NCI-H446 treated with DMSO at 0.1 percent for 48 hours (cell line): ENCODE data around the gene USPL1.

Source experiments
- DNase-seq: peaks from one replicate; lab custom pipeline; 2025; lab: John Stamatoyannopoulos, UW

Gene USPL1

DNA sequence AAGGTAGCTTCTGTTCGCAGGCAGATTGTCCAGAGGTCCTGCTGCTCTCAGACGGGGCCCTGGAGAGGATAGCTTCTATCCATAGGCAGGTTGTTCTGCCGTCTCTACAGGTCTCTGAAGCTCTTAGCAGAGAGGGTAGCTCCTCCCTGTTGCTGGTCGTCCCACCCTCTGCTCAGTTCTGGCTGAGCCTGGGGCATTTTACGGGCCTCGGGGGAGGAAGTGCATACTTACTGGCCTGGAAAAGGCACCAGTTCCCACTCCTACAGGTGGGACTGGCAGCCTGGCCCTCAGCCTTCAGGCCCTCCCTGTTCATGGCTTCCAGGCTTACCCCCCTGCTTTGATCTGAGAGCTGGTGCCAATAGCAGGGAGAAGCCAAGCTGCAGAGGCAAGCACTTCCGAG lies 42.3 kb downstream of the USPL1 start:
- DNase-seq, result no peak

DNA sequence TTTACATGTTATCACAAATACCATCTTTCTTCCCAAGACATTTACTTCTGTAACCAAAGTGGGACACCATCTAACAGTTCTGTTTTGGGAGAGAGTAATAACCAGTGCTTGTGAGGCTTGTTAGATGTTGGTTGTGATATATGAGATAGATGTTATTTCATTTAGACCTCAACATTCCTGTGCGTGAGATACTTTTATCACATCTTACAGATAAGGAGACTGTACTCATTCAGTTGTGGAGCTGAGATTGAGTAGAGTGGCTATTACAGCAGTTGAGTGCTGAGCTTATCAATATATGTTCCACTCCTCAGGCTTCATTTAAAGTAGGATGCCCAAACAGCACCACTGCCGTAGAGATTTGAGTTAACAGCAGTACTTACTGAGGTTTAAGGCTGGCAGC lies 43.1 kb downstream of the USPL1 start:
- DNase-seq, result no peak

DNA sequence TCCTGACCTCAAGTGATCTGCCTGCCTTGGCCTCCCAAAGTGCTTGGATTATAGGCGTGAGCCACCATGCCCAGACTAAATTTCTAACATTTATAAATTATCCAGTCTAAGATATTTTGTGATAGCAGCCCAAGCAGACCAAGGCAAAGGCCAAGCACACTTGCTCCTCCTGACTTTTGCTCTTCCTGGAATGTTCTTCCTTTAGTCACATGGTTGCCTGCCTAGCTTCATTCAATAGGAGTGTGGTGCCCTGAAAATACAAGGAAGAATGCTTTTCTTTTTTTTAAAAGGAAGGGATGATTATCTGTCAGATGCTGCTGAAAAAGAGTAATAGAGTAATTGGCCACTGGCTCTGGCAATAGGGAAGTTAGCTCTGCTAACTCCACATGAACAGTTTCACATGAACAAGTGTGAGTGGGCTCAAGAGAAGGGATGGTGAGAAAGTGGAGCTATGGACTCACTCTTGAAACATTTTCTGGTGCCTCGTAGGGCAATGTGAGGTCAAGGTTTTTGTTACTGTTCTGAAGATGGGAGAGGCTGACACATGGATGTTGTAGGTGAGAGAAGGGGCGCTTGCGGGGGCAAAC lies 47.1 kb downstream of the USPL1 start:
- no peak for DNase-seq

DNA sequence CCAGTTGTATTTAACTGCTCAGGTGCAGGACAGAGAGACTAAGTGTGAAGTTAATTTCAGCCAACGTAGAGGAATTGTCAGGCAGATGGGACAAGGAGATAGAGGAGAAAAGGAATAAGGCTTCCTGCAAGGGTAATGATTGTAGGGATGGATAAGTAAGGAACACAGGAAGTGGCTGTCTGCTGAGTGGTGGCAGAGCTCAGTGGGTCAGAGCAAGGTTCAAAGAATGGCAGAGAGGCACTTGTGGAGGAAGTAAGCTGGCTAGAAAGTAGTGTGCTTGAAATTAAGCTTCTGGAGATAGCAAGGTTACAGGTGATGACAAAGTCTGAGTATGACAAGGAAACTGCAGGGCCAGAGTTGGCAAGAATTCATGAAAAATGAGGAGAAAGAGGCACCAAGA lies 47.9 kb downstream of the USPL1 start:
- DNase-seq, result no peak

DNA sequence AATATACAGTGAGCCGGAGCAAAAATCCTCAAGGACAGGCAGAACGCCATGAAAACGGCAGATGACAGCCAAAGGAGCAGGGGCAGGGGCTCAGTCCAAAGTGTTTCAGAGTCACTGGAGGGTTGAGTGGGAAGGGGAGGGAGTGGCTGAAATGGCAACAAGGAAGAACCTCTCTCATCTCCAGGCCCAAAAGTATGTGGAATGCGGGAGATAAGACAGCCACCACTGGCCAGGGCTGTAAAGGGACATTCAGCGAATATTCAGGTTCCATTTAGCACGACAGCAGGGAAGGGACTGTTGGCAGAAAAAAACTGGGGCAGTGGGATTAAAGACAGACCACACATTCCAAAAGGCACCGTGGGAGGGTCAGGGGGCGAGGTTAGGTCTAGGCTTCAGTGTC lies 48.4 kb downstream of the USPL1 start:
- DNase-seq, result no peak

DNA sequence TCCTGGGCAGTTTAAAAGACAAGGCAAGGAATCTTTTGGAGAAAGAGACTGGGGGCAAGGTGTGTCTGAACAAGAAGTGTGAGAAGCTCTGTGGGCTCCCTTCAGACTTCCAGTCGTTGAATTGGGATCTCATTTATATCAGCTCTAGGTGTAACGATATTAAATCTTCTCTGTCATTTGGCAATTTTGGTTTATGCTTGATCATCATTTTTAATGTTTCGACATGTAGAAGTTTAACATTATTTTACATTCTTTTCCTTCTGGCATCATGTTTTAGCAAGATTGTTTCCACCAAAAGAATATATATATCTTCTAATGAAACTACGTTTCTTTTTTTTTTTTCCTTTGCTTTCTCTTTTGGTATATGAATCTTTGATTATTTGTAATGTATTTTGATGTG lies 49.3 kb downstream of the USPL1 start:
- DNase-seq, result no peak

DNA sequence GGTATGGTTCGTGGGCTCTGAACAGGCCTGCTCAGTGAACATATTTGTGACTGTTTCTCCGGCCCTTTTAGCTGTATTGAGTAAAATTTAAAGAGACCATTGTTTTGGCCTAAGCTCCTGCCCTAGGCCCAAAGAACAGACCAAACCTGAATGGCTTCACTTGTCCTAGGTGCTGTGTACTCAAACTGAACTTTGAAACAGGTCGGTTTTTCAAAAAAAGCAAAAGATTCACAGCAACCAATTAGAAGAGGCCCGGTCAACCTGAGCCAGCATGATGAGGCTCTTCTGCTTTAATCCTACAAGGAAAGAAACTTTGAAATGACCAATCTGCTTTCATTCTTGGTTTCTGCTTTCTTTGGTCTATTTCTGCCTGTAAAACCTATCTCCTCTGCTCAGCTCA lies 50.6 kb downstream of the USPL1 start:
- DNase-seq, result no peak

DNA sequence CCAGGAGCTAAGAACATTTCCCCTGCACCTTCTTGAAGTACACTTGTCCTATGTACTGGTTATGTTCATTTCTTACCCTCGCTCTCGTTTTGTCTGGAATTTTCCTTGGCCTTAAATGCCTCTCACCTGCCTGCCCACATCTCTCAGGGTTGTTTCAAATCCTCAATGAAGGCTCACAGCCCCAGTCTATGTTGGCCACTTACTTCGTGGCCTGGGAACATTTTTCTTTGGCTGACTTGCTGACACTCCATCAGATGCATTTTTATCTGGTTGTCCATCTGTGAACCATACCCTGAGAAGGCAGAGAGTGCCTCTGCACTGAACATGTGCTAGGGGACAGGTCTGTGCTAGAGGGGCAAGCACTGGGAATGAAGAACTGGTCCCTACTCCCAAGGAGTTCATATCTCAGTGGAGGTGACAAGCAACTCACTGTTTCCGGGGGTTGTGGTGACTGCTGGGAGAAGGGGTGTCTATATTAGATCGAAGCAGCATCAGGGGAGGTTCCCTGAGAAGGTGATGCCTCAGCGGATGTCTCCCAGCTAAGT lies 53.6 kb downstream of the USPL1 start:
- no peak for DNase-seq

DNA sequence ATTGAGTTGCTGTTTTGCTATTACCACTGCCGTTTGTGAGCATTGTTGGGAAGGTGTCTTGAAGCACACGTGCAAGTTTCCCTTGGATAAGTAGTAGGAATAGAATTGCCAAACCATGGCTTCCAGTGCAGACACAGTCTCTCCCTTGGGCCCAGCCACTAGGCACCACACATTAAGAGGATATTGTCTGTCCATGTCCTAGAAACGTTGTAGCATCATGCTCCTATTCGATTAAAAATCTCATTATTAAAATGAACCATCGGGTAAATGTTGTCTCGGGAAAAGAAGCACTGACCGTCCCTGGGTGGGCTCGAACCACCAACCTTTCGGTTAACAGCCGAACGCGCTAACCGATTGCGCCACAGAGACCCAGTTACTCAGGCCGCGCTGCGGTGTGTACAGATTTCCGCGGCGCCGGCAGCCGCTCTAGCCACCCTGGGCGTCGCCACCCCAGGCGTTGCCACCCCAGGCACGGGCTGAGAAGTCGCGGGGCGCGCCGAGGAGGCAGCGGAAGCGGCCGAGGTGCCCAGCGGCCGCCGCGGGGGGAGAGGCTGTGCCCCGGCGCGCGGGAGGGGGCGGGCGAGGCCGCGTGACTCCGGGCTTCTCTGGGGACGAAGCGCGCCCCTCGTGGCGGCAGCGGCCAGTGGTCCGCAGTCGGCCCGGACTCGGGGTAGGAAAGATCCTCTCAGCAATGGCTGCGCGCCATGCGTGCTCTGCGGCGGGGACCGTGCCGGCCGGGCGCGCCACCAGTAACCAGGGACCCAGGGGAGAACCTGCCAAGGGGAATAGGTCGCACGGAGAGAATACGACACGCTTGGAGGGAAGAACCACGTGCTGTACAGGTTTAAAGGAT lies 56.2 kb downstream of the USPL1 start:
- DNase-seq, result peak; percentile 59

DNA sequence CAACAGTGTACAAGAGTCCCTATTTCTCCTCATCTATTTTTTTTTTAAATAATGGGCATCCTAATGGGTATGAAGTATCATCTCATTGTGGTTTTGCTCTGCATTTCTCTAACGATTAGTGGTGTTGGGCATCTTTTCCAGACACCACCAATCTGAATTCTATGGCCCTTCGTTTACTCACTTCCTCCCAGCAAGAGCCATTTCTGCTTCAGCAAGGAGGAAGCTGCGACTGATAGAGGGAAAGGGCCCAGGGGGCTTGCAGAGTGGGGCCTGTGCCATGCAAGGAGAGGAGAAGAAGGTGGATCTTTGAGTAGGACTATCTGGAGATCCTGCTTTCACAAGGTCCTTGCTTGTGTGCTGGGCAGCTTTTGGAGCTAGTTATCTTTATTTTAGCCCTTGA lies 58.0 kb downstream of the USPL1 start:
- DNase-seq, result no peak

DNA sequence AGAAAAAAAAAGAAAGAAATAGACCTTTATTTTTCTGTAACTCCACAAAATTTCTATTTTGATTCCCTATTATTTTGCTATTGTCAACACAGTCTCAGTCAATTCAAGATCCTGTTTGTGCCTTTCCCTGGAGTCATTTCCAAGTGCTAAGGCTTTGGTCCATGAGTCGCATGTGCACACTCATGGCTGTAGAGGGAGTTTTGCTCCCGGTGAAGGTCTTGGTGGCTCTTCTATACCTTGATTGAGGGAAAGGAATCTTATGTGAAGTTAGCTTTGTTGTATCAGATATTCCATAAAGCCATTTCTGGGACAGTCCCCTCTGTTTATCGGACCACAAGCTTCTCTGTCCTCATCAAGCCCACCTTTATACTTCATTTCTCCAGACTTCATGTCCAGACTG lies 59.0 kb downstream of the USPL1 start:
- no peak for DNase-seq

DNA sequence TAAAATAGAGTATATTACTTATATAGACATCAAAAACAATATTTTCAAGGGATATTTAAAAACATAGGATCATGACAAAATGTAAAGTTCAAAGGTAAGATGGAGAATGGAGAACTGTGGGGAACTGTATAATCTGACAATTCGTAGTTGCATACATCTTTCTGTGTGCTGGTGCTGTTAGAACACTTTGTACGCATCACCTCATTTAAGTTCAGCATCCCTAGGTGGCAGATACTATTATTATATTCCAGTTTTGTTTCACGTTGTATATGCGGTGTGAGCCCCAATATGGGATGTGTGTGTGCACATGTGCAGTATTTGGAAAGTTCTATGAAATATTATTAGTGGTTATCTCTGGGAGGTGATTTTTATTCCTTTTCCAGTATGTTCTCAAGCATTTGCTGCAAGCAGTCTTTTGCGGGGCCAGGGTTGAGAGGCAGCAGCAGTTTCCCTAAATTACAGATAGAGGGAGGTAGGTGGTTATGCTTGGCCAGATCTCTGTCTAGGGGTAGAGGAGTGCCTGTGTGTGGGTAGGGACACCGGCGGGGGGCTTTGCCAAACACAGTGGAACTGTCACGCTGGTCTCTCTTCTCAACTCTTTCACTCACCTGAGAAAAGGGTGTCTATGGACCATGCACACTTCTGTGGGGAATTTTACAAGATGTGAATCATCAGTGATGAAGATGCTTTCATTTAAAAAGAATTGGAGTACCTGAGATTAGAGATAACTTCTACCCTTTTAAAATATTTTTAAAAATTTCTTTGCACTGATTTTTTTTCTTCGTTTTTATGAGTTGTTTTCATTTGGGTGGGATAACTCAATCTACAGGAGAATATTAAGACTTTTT lies 62.0 kb downstream of the USPL1 start:
- peak; percentile 1 for DNase-seq

DNA sequence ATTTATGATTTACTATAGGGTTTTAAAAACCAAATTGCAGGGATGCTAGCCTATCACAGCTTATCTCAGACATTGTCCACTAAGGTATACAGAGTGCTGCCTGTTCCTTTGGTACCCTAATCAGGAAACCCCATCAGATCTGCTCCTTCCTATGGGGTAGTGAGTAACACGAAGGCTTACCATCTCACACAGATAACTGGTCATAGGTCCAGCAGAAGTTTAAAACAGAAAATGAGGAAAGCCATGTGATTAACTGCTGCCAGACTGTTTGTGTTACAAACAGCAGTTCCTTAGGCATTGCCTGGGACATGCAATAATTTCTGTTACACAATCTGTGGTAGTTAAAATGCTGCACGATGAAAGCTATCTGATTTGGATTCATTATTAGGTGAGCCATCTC lies 64.1 kb downstream of the USPL1 start:
- no peak for DNase-seq

DNA sequence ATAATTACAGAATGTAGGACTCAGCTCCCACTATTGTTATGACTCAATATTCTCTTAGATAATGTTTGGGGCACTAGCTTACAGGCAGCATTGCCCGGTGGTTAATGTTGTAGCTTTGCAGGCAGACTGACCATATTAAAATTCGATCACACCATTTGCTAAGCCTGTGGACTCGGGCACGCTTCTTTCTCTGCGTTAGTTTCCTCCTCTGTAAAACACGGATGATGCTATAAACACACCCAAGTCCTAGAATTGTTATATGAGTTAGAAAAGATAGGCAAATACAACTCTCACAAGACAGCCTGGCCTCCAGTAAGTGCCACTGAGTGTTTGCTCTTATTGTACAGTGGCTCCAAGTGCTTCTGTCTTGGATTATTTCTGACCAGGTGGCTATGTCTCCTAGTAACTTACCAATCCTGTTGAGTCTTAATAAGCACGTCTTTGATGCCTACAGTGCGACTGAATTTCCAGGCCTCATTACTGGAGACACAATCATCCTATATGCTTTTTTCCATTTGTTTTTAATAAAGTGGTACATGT lies 67.7 kb downstream of the USPL1 start:
- no peak for DNase-seq

DNA sequence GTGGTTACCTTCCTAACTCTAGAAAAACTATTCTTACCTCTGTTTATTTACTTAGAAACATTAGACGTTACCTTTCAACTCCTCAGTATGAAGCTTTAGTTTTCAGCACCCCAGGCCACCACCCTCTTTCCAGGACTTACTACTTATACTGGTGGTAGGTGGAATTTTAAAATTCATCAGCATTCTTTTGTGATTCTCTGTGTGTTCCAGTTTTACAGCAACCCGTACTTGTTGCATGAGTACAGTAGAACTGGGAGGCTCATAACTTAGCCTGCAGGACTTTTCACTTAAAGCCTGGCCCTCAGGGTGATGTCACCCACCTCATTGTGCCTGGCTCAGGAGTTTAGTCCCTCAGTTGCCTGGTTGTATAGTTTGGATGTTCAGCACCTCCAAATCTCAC lies 68.3 kb downstream of the USPL1 start:
- DNase-seq, result no peak

DNA sequence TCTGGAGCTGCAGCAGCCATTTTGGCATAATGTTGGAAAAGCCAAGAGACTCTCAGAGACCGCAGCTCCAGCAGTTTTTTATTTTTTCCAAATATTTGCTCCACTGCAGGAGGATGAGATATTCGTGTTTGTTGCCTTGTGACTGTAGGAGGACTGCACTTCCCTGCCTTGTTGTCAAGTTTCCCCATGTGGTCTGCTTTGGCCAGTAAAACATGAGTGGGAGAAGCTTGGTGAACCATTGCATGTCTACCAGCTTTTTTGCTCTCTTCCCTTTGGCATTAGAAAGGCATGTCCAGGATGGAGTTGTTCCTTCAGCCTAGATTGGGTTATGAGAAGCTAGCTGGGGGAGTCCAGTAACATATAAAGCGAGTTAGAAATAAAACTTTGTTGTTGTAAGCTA lies 69.9 kb downstream of the USPL1 start:
- no peak for DNase-seq

DNA sequence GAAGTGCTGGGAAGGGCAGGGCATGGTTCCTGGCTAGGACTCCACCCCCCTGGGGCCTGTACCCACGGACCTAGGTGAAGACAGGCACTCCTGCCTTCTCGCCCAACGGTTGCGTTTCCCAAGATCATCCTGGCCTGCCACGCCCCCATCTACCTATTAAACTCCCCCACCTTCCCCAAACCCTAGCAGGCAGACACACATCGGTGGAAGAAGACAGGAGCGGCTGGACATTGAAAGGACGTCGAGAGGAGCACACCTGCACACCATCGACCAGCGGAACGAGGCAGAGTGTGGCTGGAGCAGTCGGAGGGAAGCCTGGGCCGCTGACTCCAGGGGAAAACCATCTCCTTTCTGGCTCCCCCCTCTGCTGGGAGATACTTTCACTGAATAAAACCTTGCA lies 72.0 kb downstream of the USPL1 start:
- no peak for DNase-seq

DNA sequence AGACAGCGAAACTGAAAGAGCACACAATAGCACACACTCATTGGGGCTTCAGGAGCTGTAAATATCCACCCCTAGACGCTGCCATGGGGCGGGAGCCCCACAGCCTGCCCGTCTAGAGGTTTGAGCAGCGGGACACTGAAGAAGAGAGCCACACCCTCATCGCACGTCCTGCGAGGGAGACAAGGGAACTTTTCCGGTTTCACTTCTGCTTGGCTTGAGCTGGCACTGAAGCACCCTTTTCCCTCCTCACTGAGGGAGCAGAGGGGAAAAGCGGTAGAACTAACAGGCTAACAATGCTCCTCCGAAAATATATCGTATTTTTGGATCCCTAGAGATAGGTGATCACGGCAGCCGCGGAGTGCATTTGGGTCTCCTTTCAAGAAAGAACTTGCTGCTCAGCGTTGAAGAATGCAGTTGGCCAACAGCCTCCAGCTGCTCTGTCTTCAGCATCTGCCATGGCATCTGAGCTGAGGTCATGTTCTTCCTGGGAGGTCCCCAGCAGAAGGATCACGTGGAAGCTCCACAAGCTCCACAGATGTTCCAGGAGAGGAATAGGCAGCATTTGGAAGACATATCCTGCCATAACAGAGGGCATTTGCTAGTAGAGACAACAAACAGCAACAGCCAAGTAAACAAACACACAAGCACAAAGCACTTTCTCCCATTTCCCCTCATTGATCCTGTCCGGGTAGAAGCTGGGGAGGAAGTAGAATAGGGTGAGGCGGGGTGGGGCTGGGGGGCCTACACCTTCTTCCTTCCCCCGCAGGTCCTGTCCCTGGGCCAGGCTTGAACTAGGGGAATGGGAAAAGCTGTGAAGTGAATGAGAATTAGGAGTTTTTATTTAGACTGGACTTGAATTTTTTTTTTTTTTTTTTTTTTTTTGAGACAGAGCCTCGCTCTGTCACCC lies 72.8 kb downstream of the USPL1 start:
- DNase-seq, result peak; percentile 57

DNA sequence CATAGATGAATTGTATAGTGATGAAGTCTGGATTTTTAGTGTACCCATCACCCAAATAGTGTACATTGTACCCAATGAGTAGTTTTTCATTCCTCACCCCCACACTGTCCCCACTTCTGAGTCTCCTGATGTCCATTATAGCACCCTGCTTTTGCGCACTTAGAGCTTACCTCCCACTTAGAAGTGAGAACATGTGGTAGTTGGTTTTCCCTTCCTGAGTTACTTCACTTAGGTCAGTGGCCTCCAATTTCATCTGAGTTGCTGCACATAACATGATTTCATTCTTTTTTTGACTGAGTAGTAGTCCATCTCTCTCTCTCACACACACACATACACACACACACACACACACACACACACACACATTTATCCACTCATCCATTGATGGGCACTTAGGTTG lies 74.4 kb downstream of the USPL1 start:
- no peak for DNase-seq

DNA sequence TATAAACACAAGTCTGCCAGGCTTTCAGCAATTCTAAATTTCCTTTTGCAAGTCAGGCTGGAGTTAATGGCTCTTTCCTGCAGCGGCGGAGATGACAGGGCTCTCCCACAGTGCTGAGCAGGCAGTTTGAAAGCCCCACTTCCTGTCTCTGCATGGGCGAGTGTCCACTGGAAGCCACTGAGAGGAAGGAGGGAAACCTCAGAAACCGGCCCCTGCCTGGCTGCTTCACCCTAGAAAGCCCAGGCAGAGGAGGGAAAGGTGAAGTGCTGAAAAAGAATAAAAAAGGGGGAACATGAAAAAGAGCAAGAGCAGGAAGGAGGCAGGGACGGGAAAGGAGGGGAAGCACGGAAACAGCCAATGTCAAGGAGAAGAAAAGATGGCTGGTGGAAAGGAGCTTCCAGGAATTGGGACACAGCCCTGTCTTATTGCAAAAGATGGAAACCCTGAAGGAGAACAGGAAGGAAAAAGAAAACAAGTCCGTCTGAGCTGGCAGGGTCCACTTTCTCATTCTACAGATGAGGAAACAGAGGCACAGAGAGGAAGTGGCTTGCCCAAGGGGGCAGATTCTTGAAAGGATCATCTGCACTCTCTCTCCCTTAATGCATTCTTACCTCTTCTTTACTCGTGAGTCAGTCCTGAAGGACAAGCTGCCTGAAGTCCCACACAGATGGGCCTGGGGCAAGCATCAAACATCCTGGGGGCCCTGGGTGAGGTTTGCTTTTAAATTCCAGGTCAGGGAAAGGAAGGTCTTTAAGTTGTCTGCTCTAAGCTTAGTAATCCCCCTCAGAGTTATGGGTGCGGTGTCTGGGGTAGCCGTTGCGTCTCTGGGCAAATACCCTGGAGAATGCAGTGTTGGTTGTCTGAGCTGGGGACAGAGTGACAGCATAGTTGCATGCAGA lies 78.8 kb downstream of the USPL1 start:
- DNase-seq, result no peak
